HEK293T (cell line): ENCODE data around the gene EXOC6B.

Experiments used
- FOXA1 ChIP-seq: fragments of 450-650 bp; IDR thresholded peaks from 2 replicates; pipeline ENCODE4 v1.6.1; 2016; ENCODE audit warnings: mild to moderate bottlenecking
- FOXK2 ChIP-seq: fragments of 450-650 bp; IDR thresholded peaks from 2 replicates; pipeline ENCODE4 v1.6.1; 2016; ENCODE audit warnings: mild to moderate bottlenecking
- SP1 ChIP-seq: fragments of 450-650 bp; IDR thresholded peaks from 2 replicates; pipeline ENCODE4 v1.6.1; 2017

DNA sequence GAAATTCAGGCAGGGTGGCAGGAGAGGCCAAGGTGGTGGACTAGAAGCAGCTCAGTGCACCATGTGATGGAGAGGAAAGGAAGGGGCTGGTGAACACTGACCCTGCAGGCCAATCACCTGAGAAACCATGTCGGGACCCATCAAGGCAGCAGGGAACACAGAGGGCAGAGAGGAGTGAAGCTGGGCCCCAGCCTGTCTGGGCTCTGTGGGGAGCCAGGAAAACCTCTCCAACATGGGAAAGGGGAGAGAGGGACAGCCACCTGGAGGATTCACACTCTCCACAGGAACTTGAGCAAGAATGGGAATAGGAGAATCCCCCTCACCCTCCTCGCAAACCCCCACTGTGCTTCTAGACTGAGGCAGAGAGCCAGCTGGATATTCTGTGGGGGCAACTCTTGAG lies 592.6 kb downstream of the EXOC6B start:
- no peak for TF ChIP-seq SP1
- no peak for TF ChIP-seq FOXA1
- TF ChIP-seq FOXK2 = no peak
